Measurements from ENCODE around the gene CSNK1A1.

GRCh38 chr5:149545327-149545726 lies 5.9 kb downstream of the CSNK1A1 start:
- TF ChIP-seq REST (IDR thresholded peaks at IDR 0.05): no peak
- TF ChIP-seq CTCF (IDR thresholded peaks at IDR 0.05; ENCODE audit: low read depth, low read length, missing input control): no peak
- TF ChIP-seq SP1 (IDR thresholded peaks at IDR 0.05): no peak
- no peak for TF ChIP-seq YY1 (IDR thresholded peaks at IDR 0.05)
- TF ChIP-seq, protein P1, sequence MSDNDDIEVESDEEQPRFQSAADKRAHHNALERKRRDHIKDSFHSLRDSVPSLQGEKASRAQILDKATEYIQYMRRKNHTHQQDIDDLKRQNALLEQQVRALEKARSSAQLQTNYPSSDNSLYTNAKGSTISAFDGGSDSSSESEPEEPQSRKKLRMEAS (IDR thresholded peaks at IDR 0.05): no peak
- TF ChIP-seq JUND (IDR thresholded peaks at IDR 0.05): no peak
- TF ChIP-seq TAF1 (conservative IDR thresholded peaks at IDR 0.05): no peak
- TF ChIP-seq NR2F2 (IDR thresholded peaks at IDR 0.05): no peak
- no peak for TF ChIP-seq HNF4A (conservative IDR thresholded peaks at IDR 0.05)
- no peak for TF ChIP-seq ATF3 (IDR thresholded peaks at IDR 0.05)
- TF ChIP-seq EGR1 (IDR thresholded peaks at IDR 0.05; ENCODE audit: low read depth in 2 of 2): no peak
- TF ChIP-seq RXRA (IDR thresholded peaks at IDR 0.05): no peak
- TF ChIP-seq, protein P2, sequence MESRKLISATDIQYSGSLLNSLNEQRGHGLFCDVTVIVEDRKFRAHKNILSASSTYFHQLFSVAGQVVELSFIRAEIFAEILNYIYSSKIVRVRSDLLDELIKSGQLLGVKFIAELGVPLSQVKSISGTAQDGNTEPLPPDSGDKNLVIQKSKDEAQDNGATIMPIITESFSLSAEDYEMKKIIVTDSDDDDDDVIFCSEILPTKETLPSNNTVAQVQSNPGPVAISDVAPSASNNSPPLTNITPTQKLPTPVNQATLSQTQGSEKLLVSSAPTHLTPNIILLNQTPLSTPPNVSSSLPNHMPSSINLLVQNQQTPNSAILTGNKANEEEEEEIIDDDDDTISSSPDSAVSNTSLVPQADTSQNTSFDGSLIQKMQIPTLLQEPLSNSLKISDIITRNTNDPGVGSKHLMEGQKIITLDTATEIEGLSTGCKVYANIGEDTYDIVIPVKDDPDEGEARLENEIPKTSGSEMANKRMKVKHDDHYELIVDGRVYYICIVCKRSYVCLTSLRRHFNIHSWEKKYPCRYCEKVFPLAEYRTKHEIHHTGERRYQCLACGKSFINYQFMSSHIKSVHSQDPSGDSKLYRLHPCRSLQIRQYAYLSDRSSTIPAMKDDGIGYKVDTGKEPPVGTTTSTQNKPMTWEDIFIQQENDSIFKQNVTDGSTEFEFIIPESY (IDR thresholded peaks at IDR 0.05): no peak
- TF ChIP-seq RAD21 (IDR thresholded peaks at IDR 0.05): no peak

Measured in liver (tissue), 3 donors.